HG03469 (cell line): Measurements from ENCODE around the gene MAL.

Experiments used
- ATAC-seq: cut with Tn5 transposase; IDR thresholded peaks from one replicate; pipeline ENCODE4 v1.9.1; 2021; ENCODE audit warnings: mild to moderate bottlenecking, moderate library complexity, moderate number of reproducible peaks; ENCODE audit not compliant: unreplicated experiment

The MAL gene

GRCh38 chr2:95047629-95048510 is 22.4 kb downstream of the MAL start:
- no peak for ATAC-seq

- ATAC-seq, result no peak
Measured at GRCh38 chr2:95048825-95049682, 23.5 kb downstream of the MAL start.

GRCh38 chr2:95049683-95049955 is 24.1 kb downstream of the MAL start:
- ATAC-seq, result no peak

GRCh38 chr2:95049961-95050360 is 24.5 kb downstream of the MAL start:
- ATAC-seq, result no peak

GRCh38 chr2:95050385-95051300 is 25.1 kb downstream of the MAL start:
- ATAC-seq, result no peak

- ATAC-seq, result no peak
Measured at GRCh38 chr2:95051626-95052025, 26.1 kb downstream of the MAL start.

- no peak for ATAC-seq
Measured at GRCh38 chr2:95052307-95052706, 26.8 kb downstream of the MAL start.

GRCh38 chr2:95052804-95053479 is 27.4 kb downstream of the MAL start:
- ATAC-seq, result no peak

- ATAC-seq, result no peak
Measured at GRCh38 chr2:95053543-95053942, 28.0 kb downstream of the MAL start.

- no peak for ATAC-seq
Measured at GRCh38 chr2:95054016-95054415, 28.5 kb downstream of the MAL start.

- ATAC-seq, result no peak
Measured at GRCh38 chr2:95055262-95055661, 29.8 kb downstream of the MAL start.

- ATAC-seq, result no peak
Measured at GRCh38 chr2:95056044-95056443, 30.5 kb downstream of the MAL start.

GRCh38 chr2:95056461-95057459 is 31.3 kb downstream of the MAL start:
- no peak for ATAC-seq

GRCh38 chr2:95057535-95058370 is 32.2 kb downstream of the MAL start:
- no peak for ATAC-seq

- ATAC-seq, result no peak
Measured at GRCh38 chr2:95058466-95058988, 33.0 kb downstream of the MAL start.

GRCh38 chr2:95058989-95059641 is 33.6 kb downstream of the MAL start:
- no peak for ATAC-seq

- no peak for ATAC-seq
Measured at GRCh38 chr2:95059656-95060370, 34.3 kb downstream of the MAL start.
